ENCODE measurements around the gene F12.

The F12 gene

DNA sequence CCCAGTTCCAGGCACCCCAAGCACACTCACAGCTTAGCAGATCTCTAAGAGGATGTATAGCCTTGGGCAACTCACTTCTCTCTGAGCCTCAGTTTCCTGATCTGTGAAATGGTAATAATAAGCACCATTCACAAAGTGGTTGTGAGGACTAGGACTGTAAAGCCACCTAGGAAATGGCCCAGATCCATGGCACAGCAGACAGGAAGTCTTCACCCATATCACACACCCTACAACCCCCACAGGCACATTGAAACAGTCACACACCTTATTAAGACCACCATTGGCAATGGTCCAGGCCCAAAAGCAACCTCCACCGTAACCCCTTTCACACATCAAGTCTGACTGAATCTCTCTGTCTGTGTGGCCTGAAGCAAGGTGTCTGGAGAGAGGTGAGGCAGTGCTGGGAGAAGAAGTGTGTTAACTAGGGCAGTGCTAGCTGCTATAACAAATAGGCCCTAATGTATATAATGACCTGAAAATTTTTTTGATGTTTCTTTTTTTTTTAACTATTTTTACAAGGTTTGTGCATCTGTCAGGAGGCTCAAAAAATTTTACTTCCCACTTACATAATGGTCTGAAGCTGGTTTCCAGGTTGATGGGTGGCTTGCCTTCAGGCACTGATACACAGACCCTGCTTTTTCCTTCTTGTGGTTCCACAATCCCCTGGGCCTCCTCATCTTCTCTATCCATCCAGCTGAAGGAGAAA is 54.0 kb downstream of the F12 start:
- no peak for DNase-seq (ENCODE audit: low read depth)

DNA sequence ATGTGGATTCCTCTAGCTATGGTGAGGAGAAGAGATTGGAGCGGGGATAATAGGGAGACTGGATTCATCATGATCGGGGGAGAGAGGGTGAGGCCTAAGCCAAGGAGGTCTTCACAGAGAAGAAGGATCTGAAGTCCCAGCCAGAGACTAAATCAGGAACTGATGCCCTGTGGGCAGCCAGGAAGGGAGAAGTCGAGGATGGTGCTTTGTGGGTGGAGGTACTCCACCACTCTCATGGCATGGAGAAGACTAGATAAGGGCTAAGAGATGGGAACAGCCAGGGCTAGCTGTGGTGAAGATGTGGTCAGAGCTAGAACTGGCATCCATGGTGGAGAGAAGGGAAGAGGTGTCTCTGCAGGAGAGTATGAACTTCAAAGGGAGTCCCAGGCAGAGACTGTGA is 54.7 kb downstream of the F12 start:
- no peak for DNase-seq (ENCODE audit: low read depth)

DNA sequence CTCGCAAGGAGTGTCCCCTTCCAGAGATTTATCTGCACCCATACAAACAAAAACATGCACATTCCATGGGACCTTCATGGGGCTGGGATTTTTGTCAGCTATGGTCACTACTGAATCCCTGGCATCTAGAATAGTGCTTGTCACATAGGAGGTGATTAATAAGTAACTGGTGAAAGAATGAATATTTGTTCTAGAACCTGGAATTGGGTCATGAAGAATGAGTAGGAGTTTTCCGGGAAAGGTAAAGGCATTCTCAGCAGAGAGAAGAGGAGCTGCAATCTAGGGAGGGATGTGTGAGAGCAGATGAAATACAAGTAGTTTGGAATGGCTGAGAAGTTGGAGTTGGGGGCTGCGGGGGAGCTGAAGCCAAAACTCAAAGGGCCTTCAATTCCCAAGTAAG is 55.1 kb downstream of the F12 start:
- no peak for DNase-seq (ENCODE audit: low read depth)

DNA sequence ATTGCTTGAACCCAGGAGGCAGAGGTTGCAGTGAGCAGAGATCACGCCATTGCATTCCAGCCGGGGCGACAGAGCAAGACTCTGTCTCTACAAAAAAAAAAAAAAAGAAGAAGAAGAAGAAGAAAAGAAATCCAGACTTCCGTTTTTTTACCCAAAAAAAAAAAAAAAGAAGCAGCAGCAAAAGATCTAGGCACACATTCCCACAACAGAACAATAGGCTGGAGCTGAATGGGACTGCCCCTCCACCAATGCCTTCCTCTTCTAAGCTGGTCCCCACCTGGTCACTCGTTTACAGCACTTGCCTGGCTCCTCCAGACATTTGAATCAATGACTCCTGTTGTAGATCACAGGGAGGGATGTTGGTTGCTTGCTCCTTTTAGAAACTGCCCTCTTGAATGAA is 56.3 kb downstream of the F12 start:
- no peak for DNase-seq (ENCODE audit: low read depth)
